Measurements from ENCODE around the gene CACNA1D. TPM values are rescaled to one million over a fixed set of nuclear protein-coding genes. Genes with fewer than 3 reads are reported as not detected.

CACNA1D gene
- total RNA-seq, 3 donors from 2014 or later, result 0.96 to 50.3 (median 32.1) TPM

DNA sequence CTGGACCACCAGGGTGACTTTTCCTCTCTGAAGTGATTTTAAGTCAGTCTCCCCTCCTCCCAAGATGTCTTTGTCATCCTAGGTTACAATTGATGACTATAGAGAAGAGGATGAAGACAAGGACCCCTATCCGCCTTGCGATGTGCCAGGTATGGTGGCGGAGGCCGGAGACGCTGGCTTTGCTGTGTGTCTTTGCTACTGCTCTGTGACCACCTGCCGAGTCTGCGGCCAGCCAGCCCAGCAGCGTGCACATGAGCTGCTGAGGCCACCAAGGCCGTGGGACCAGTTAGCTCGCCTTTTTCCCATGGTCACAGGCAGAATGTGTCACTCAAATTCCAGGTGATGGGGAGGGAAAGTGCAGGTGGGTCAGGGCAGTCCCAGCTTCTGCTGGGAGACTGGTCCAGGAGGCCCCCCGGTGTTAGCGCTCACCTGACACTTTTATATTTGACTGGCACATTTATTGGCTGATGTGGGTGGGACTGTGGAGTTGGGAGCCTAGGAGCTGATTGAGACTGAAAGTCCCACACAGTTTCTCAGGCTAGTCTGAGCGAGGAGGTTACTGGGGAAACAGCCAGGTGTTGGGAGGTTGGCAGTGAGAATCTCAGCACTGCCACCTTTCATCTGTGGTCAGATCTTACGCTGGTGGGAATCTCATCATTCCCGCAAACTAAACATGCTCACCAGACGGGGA, 237.7 kb downstream of the CACNA1D start:
- no peak for TF ChIP-seq POLR2A (IDR thresholded peaks at IDR 0.05)
- TF ChIP-seq, protein P1, sequence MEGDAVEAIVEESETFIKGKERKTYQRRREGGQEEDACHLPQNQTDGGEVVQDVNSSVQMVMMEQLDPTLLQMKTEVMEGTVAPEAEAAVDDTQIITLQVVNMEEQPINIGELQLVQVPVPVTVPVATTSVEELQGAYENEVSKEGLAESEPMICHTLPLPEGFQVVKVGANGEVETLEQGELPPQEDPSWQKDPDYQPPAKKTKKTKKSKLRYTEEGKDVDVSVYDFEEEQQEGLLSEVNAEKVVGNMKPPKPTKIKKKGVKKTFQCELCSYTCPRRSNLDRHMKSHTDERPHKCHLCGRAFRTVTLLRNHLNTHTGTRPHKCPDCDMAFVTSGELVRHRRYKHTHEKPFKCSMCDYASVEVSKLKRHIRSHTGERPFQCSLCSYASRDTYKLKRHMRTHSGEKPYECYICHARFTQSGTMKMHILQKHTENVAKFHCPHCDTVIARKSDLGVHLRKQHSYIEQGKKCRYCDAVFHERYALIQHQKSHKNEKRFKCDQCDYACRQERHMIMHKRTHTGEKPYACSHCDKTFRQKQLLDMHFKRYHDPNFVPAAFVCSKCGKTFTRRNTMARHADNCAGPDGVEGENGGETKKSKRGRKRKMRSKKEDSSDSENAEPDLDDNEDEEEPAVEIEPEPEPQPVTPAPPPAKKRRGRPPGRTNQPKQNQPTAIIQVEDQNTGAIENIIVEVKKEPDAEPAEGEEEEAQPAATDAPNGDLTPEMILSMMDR (IDR thresholded peaks at IDR 0.05), result no peak
- no peak for TF ChIP-seq POLR2AphosphoS5 (IDR thresholded peaks at IDR 0.05)

DNA sequence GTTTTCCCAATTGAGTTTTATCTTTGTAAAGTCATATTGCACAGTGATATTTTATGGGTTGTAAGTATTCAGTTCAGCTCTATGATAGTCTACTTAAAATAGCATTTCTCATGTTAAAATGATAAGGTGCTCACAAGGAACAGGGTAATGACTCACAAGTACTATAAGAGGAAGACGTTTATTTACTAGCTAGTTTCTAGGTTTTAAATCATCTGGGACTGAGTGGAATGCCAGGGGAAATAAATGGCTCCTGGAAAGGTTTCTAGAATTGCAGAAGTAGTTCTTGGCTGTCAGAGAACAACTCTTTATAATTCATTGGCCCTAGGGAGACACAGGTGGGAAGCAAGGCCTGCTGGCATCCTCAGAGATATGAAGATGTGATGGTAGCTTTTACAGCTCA, 239.0 kb downstream of the CACNA1D start:
- DNase-seq (ENCODE audit: low spot score in 2 of 2), result no peak
- Histone ChIP-seq H3K4me1 (no peaks in the 10 kb centered on the region), H3K36me3 (no peaks in the 10 kb centered on the region), H3K27ac (no peak overlapping the region), H3K9me3 (no peaks in the 10 kb centered on the region), H3K4me3 (no peak overlapping the region), H3K27me3 (no peaks in the 10 kb centered on the region)
- intact Hi-C loops (cut with DNase I; ENCODE audit: low total_unique reads), result no loop called here
- TF ChIP-seq, protein P1 (IDR thresholded peaks at IDR 0.05), result no peak
- TF ChIP-seq POLR2AphosphoS5 (IDR thresholded peaks at IDR 0.05), result no peak
- no peak for TF ChIP-seq POLR2A (IDR thresholded peaks at IDR 0.05)

More for the DNA sequence above, 237.7 kb downstream of the CACNA1D start:
- no peak for DNase-seq (ENCODE audit: low spot score in 2 of 2)
- no peaks in the 10 kb centered on the region for H3K27me3 ChIP-seq
- no peaks in the 10 kb centered on the region for H3K4me1 ChIP-seq
- H3K9me3 ChIP-seq, result no peaks in the 10 kb centered on the region
- no peaks in the 10 kb centered on the region for H3K36me3 ChIP-seq
- no peak overlapping the region for H3K4me3 ChIP-seq
- H3K27ac ChIP-seq, result no peak overlapping the region
- intact Hi-C loops (cut with DNase I; ENCODE audit: low total_unique reads), result no loop called here

DNA sequence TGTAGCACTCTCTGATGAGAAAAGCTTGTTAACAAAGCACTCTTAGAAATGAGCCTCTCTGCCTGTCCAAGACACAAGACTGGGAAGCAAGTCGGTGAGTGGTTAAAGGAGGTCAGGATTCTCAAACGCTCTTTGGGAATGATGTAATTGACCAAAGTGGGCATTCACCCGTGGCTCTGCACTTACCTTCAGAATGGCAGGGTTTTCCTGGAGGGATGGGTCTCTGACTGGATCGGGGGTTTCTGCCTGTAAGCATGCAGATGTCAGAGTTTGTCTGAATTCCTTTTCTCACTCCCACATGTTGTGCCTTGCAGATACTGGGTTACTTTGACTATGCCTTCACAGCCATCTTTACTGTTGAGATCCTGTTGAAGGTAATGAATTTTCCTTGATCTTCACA, 245.6 kb downstream of the CACNA1D start:
- TF ChIP-seq, protein P1 (IDR thresholded peaks at IDR 0.05), result no peak
- no peak for TF ChIP-seq POLR2A (IDR thresholded peaks at IDR 0.05)
- TF ChIP-seq POLR2AphosphoS5 (IDR thresholded peaks at IDR 0.05), result no peak
- Histone ChIP-seq H3K27me3 (no peaks in the 10 kb centered on the region), H3K27ac (no peak overlapping the region), H3K36me3 (no peaks in the 10 kb centered on the region), H3K4me1 (no peaks in the 10 kb centered on the region), H3K4me3 (no peak overlapping the region), H3K9me3 (no peaks in the 10 kb centered on the region)
- DNase-seq (ENCODE audit: low spot score in 2 of 2), result no peak
- intact Hi-C loops (cut with DNase I; ENCODE audit: low total_unique reads), result no loop called here

DNA sequence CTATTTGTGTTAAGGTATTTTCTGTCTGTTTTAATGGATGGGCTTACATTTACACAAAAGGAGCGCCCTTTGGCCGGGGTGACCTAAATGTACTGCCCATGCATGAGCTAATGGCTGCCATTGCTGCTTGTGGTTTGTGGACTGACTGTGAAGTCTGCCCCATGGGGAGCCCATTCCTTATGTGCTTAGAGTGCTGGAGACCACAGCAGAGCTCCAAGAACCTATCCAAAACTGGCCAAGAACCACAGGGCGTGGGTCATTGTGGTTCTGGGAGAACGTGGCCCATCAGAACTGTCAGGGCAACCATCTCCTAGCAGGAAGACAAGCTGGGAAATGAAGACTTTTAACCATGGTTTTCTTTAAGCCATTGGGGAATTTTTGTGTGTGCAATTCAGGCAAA, 246.5 kb downstream of the CACNA1D start:
- TF ChIP-seq POLR2AphosphoS5 (IDR thresholded peaks at IDR 0.05), result no peak
- TF ChIP-seq POLR2A (IDR thresholded peaks at IDR 0.05), result no peak
- TF ChIP-seq, protein P1 (IDR thresholded peaks at IDR 0.05), result no peak
- H3K4me1 ChIP-seq, result no peaks in the 10 kb centered on the region

DNA sequence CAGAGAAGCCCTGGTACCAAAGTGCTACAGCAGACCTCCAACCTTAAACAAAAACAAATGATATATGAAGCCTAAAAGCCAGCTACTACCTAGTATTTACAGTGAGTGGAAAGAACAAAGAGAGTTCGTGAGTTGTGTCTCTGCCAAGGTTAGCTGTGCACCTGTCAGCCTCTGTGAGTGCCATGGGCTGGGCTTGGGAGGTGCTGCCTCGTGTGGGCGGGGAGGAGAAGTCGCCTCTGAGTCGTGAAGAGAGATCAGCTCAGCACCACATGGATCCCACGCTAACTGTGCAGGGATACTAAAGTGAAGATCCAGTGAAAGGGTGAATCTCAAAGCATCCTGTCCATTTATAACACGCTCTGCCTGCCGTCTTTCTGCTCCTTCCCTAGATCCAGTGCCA, 249.9 kb downstream of the CACNA1D start:
- H3K4me3 ChIP-seq, result no peak overlapping the region
- H3K9me3 ChIP-seq, result no peaks in the 10 kb centered on the region
- TF ChIP-seq, protein P1 (IDR thresholded peaks at IDR 0.05), result peak in 1 of 3 donors; percentile 13
- TF ChIP-seq POLR2AphosphoS5 (IDR thresholded peaks at IDR 0.05), result no peak
- intact Hi-C loops (cut with DNase I; ENCODE audit: low total_unique reads), result no loop called here
- no peak for DNase-seq (ENCODE audit: low spot score in 2 of 2)
- no peaks in the 10 kb centered on the region for H3K27me3 ChIP-seq
- H3K36me3 ChIP-seq, result no peaks in the 10 kb centered on the region
- no peaks in the 10 kb centered on the region for H3K4me1 ChIP-seq
- no peak overlapping the region for H3K27ac ChIP-seq

More for the DNA sequence above, 246.5 kb downstream of the CACNA1D start:
- DNase-seq (ENCODE audit: low spot score in 2 of 2), result no peak
- no peaks in the 10 kb centered on the region for H3K36me3 ChIP-seq
- no peak overlapping the region for H3K27ac ChIP-seq
- intact Hi-C loops (cut with DNase I; ENCODE audit: low total_unique reads), result no loop called here
- no peak overlapping the region for H3K4me3 ChIP-seq
- no peaks in the 10 kb centered on the region for H3K9me3 ChIP-seq
- H3K27me3 ChIP-seq, result no peaks in the 10 kb centered on the region
